Measurements from ENCODE around the gene SELENBP1. TPM values are rescaled to one million over a fixed set of nuclear protein-coding genes. Genes with fewer than 3 reads are reported as not detected.
"Not testable (repeated sequence)": the region's sequence is repeated elsewhere in the genome, so short reads cannot be mapped to it uniquely, and the experiment has no call there.

The SELENBP1 gene
- total RNA-seq, 1 experiment from 2014 or later: 29.8 TPM

DNA sequence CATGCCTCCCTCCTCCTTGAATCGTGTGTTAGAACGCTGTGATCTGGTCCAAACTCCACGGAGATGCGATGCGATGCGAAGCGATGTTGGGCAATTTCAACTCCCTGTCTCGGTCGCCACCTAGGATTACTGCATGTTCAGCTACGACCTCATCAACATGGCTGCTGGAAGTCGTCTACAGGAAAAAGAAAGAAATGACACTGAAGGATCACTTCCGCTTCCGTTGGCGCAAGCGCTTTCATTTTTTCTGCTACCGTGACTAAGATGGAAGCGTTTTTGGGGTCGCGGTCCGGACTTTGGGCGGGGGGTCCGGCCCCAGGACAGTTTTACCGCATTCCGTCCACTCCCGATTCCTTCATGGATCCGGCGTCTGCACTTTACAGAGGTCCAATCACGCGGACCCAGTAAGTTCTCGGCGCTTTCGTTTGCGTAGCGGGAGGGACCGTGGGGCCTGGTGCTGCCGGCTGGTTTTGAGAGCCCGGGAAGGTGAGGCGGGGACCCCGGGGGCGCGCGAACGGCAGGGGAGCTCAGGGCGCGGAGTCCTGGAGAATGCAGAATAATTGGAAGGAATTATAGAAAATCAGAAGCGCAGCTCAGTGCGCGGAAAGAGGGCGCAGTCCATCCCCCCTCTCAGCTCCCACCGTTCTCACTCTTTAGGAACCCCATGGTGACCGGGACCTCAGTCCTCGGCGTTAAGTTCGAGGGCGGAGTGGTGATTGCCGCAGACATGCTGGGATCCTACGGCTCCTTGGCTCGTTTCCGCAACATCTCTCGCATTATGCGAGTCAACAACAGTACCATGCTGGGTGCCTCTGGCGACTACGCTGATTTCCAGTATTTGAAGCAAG, 27.0 kb upstream of the SELENBP1 start, which contains the start of gene PSMB4:
Gene PSMB4 (plus strand): TSS at position 250 of the 848 bp plus-strand sequence. CDS start 15 bp downstream, at position 265.
- BruUV-seq (replicated peaks): TSS peak; percentile 79
- H3K4me3 ChIP-seq (ENCODE audit: low read length): peak within 1 kb of the TSS; percentile 91
- H3K27me3 ChIP-seq (ENCODE audit: low read length): no peaks in the 10 kb centered on the region
- peak within 1 kb of the TSS; percentile 74 for H2AFZ ChIP-seq (ENCODE audit: low read length)
- H4K20me1 ChIP-seq (ENCODE audit: low read length): peaks cover 5% of the 10 kb centered on the region
- intact Hi-C loops (cut with micrococcal nuclease): loop anchor here (1.0 to 2.0 kb wide), 4 partner anchors 25 to 117 kb away; partner anchors contain the start of genes RFX5 and ZNF687
- ChIA-PET POLR2A (ENCODE audit: unreplicated experiment) (interaction anchor here (0.6 kb wide), 2 partner anchors 17 to 43 kb away, joined by 3 to 4 read pairs; no protein-coding TSS in a partner anchor), CTCF (interaction anchor here (0.6 to 0.7 kb wide), 3 partner anchors 59 to 88 kb away, joined by 3 to 7 read pairs (median 3); partner anchors contain the start of gene PI4KB)
- TF ChIP-seq, protein P1, sequence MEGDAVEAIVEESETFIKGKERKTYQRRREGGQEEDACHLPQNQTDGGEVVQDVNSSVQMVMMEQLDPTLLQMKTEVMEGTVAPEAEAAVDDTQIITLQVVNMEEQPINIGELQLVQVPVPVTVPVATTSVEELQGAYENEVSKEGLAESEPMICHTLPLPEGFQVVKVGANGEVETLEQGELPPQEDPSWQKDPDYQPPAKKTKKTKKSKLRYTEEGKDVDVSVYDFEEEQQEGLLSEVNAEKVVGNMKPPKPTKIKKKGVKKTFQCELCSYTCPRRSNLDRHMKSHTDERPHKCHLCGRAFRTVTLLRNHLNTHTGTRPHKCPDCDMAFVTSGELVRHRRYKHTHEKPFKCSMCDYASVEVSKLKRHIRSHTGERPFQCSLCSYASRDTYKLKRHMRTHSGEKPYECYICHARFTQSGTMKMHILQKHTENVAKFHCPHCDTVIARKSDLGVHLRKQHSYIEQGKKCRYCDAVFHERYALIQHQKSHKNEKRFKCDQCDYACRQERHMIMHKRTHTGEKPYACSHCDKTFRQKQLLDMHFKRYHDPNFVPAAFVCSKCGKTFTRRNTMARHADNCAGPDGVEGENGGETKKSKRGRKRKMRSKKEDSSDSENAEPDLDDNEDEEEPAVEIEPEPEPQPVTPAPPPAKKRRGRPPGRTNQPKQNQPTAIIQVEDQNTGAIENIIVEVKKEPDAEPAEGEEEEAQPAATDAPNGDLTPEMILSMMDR (conservative IDR thresholded peaks at IDR 0.05; ENCODE audit: low read depth, low read length): peak; percentile 63
- no peak for TF ChIP-seq EZH2 (IDR thresholded peaks at IDR 0.05; ENCODE audit: low read length, unreplicated experiment)
- TF ChIP-seq EZH2phosphoT487 (IDR thresholded peaks at IDR 0.05; ENCODE audit: borderline replicate concordance, low read length): no peak
- DNase-seq: peak; percentile 93
- no peaks in the 10 kb centered on the region for H3K9me3 ChIP-seq (ENCODE audit: low read length)
- H3K4me1 ChIP-seq (ENCODE audit: insufficient read depth, low read length): peaks cover 13% of the 10 kb centered on the region
- peaks cover 29% of the 10 kb centered on the region for H3K36me3 ChIP-seq (ENCODE audit: low read depth, low read length)
- peak within 1 kb of the TSS; percentile 96 for H3K9ac ChIP-seq (ENCODE audit: low read length)
- ATAC-seq: peak; percentile 86
- peak within 1 kb of the TSS; percentile 88 for H3K4me2 ChIP-seq (ENCODE audit: low read length)
- no peaks in the 10 kb centered on the region for H3K9me2 ChIP-seq (replicated peaks; ENCODE audit: low read length)
- peak within 1 kb of the TSS; percentile 70 for H3K27ac ChIP-seq (ENCODE audit: low read length)
- peaks cover 27% of the 10 kb centered on the region for H3K79me2 ChIP-seq (ENCODE audit: low read length)
- no peaks in the 10 kb centered on the region for H3F3A ChIP-seq (ENCODE audit: low read length, unreplicated experiment)

DNA sequence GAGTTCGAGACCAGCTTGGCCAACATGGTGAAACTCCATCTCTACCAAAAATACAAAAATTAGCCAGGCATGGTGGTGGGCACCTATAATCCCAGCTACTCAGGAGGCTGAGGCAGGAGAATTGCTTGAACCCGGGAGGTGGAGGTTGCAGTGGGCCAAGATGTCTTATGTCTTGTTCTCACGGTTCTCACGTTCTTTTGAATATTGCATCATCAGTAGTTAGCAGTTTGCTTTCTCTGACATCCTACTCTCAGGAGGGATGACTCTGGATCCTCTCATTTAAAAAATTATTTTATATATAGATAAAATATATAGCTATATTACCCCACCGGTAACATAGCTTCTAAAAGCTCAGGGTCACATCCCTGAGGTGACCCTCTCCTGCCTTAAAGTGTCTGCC, 23.8 kb upstream of the SELENBP1 start:
- H3K9ac ChIP-seq (ENCODE audit: low read length); H3K27me3 ChIP-seq (ENCODE audit: low read length); H4K20me1 ChIP-seq (ENCODE audit: low read length); H2AFZ ChIP-seq (ENCODE audit: low read length); POLR2A ChIA-PET (ENCODE audit: unreplicated experiment); H3K9me2 ChIP-seq (replicated peaks; ENCODE audit: low read length); H3K4me3 ChIP-seq (ENCODE audit: low read length); H3K9me3 ChIP-seq (ENCODE audit: low read length); H3K27ac ChIP-seq (ENCODE audit: low read length); H3F3A ChIP-seq (ENCODE audit: low read length, unreplicated experiment); DNase-seq; H3K4me2 ChIP-seq (ENCODE audit: low read length); ATAC-seq; intact Hi-C loops (cut with micrococcal nuclease); BruUV-seq (replicated peaks): not testable (repeated sequence)
- Histone ChIP-seq H3K79me2 (ENCODE audit: low read length) (peaks cover 20% of the 10 kb centered on the region), H3K4me1 (ENCODE audit: insufficient read depth, low read length) (peaks cover 10% of the 10 kb centered on the region), H3K36me3 (ENCODE audit: low read depth, low read length) (peaks cover 11% of the 10 kb centered on the region)
- CTCF ChIA-PET: interaction anchor here (0.7 kb wide), 1 partner anchor 55 kb away, joined by 4 read pairs; no protein-coding TSS in a partner anchor

DNA sequence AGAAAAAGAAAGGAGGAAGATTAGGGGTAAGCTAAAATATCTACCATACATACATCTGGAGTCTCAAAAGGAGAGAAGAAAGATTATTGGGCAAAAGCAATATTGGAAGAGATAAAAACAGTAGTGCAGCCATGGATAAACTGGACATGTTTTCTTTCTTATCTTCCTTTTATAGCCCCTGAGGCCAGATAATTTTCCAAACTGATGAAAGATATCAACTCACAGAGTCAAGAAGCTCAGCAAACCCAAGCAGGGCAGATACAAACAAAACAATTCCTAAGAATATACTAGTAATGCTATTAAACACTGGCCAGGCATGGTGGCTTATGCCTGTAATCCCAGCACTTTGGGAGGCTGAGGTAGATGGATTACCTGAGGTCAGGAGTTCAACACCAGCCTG, 21.1 kb upstream of the SELENBP1 start:
- ChIA-PET CTCF (interaction anchor here (0.6 kb wide), 1 partner anchor 53 kb away, joined by 3 read pairs; no protein-coding TSS in a partner anchor), POLR2A (ENCODE audit: unreplicated experiment) (no interaction called here)
- H3K36me3 ChIP-seq (ENCODE audit: low read depth, low read length): no peaks in the 10 kb centered on the region
- no TSS peak for BruUV-seq (replicated peaks)
- no peak overlapping the region for H3K27ac ChIP-seq (ENCODE audit: low read length)
- H3K9me2 ChIP-seq (replicated peaks; ENCODE audit: low read length): no peaks in the 10 kb centered on the region
- TF ChIP-seq EZH2 (IDR thresholded peaks at IDR 0.05; ENCODE audit: low read length, unreplicated experiment) (no peak), EZH2phosphoT487 (IDR thresholded peaks at IDR 0.05; ENCODE audit: borderline replicate concordance, low read length) (no peak)
- TF ChIP-seq, protein P1 (conservative IDR thresholded peaks at IDR 0.05; ENCODE audit: low read depth, low read length): no peak
- H3K9me3 ChIP-seq (ENCODE audit: low read length): no peaks in the 10 kb centered on the region
- H3K9ac ChIP-seq (ENCODE audit: low read length): no peak overlapping the region
- no peaks in the 10 kb centered on the region for H3K27me3 ChIP-seq (ENCODE audit: low read length)
- no peaks in the 10 kb centered on the region for H3F3A ChIP-seq (ENCODE audit: low read length, unreplicated experiment)
- H2AFZ ChIP-seq (ENCODE audit: low read length): no peak overlapping the region
- H3K4me2 ChIP-seq (ENCODE audit: low read length): no peak overlapping the region
- ATAC-seq (no peak), DNase-seq (no peak)
- intact Hi-C loops (cut with micrococcal nuclease): no loop called here
- no peaks in the 10 kb centered on the region for H3K4me1 ChIP-seq (ENCODE audit: insufficient read depth, low read length)
- no peak overlapping the region for H3K4me3 ChIP-seq (ENCODE audit: low read length)
- H4K20me1 ChIP-seq (ENCODE audit: low read length): no peaks in the 10 kb centered on the region
- no peaks in the 10 kb centered on the region for H3K79me2 ChIP-seq (ENCODE audit: low read length)
